ENCODE results near the gene TMED8. TPM values are rescaled to one million over a fixed set of nuclear protein-coding genes. Genes with fewer than 3 reads are reported as not detected.

Gene TMED8
- 1 to 10 TPM; 5.7 to 7.0 (median 6.6) TPM for total RNA-seq (2021; fragmentation: NEBNext Ultra II Directional; extraction: Animal tissue kit (Norgen Biotek cat#: 25700))
- long read RNA-seq, full-length matches to known transcripts: 2 of 4 reads
- long read RNA-seq, partial matches to known transcripts: 0 of 4 reads
- long read RNA-seq, other reads (novel, unspliced or antisense): 2 of 4 reads

GRCh38 chr14:77376771-77377501 is at the start of gene TMED8, which contains the start of gene SAMD15:
TMED8 (minus strand) TSS chr14:77377094; CDS start chr14:77377053, 41 bp downstream.
SAMD15 (plus strand) TSS chr14:77377379; CDS start chr14:77377419, 40 bp downstream.
- no peaks in the 10 kb centered on the region for H3K27me3 Mint-ChIP-seq (ENCODE audit: insufficient read depth)
- no peaks in the 10 kb centered on the region for H3K9me3 Mint-ChIP-seq
- H3K4me3 Mint-ChIP-seq: peak within 1 kb of the TSS; percentile 90

GRCh38 chr14:77426396-77426795 is 49.5 kb upstream of the TMED8 start:
- Mint-ChIP-seq H3K27me3 (ENCODE audit: insufficient read depth) (peaks cover 2% of the 10 kb centered on the region; the same call in 1 of the 2 replicates), H3K27ac (no peak overlapping the region), H3K4me1 (ENCODE audit: low read depth) (peaks cover 7% of the 10 kb centered on the region), H3K4me3 (no peak overlapping the region), H3K9me3 (no peaks in the 10 kb centered on the region), H3K36me3 (ENCODE audit: low read depth) (peaks cover 57% of the 10 kb centered on the region)
- DNase-seq: no peak
- no peak for TF ChIP-seq CTCF (IDR thresholded peaks at IDR 0.05)

More at GRCh38 chr14:77376771-77377501, at the start of gene TMED8, which contains the start of gene SAMD15:
- Mint-ChIP-seq H3K27ac (peak within 1 kb of the TSS; percentile 65), H3K36me3 (ENCODE audit: low read depth) (0 out of 2 replicates have a peak, but pooled peaks cover 10% of the 10 kb centered on the region), H3K4me1 (ENCODE audit: low read depth) (peaks cover 38% of the 10 kb centered on the region)
- TF ChIP-seq CTCF (IDR thresholded peaks at IDR 0.05): peak; percentile 60
- peak; percentile 70 for DNase-seq

- DNase-seq: no peak
- Mint-ChIP-seq H3K4me3 (no peak overlapping the region), H3K36me3 (ENCODE audit: low read depth) (peaks cover 58% of the 10 kb centered on the region), H3K4me1 (ENCODE audit: low read depth) (peaks cover 12% of the 10 kb centered on the region), H3K9me3 (peaks cover 3% of the 10 kb centered on the region; the same call in 1 of the 2 replicates), H3K27me3 (ENCODE audit: insufficient read depth) (peaks cover 2% of the 10 kb centered on the region; the same call in 1 of the 2 replicates), H3K27ac (no peak overlapping the region)
- no peak for TF ChIP-seq CTCF (IDR thresholded peaks at IDR 0.05)
Measured at GRCh38 chr14:77424862-77425261, 48.0 kb upstream of the TMED8 start.

GRCh38 chr14:77423423-77423822 is 46.5 kb upstream of the TMED8 start, which contains the start of gene NOXRED1:
NOXRED1 (minus strand) TSS chr14:77423523; CDS start chr14:77422889, 634 bp downstream.
- TF ChIP-seq CTCF (IDR thresholded peaks at IDR 0.05): no peak
- H3K4me1 Mint-ChIP-seq (ENCODE audit: low read depth): peaks cover 12% of the 10 kb centered on the region
- H3K4me3 Mint-ChIP-seq: no peak within 1 kb of the TSS
- no peaks in the 10 kb centered on the region for H3K27me3 Mint-ChIP-seq (ENCODE audit: insufficient read depth)
- H3K27ac Mint-ChIP-seq: no peak within 1 kb of the TSS
- H3K36me3 Mint-ChIP-seq (ENCODE audit: low read depth): peaks cover 48% of the 10 kb centered on the region
- peaks cover 16% of the 10 kb centered on the region for H3K9me3 Mint-ChIP-seq
- DNase-seq: no peak

GRCh38 chr14:77421201-77421600 is 44.3 kb upstream of the TMED8 start:
- Mint-ChIP-seq H3K4me1 (ENCODE audit: low read depth) (peaks cover 12% of the 10 kb centered on the region), H3K9me3 (peaks cover 16% of the 10 kb centered on the region), H3K27me3 (ENCODE audit: insufficient read depth) (no peaks in the 10 kb centered on the region), H3K4me3 (no peak overlapping the region), H3K27ac (peak overlapping the region; percentile 32; the same call in 1 of the 2 replicates), H3K36me3 (ENCODE audit: low read depth) (peaks cover 30% of the 10 kb centered on the region)
- TF ChIP-seq CTCF (IDR thresholded peaks at IDR 0.05): no peak
- DNase-seq: peak; percentile 6

Measured in HFFc6 (cell line).